Measurements from ENCODE around the gene ODF4.

GRCh38 chr17:8327303-8327649, 12.4 kb upstream of the ODF4 start:
- no peak for TF ChIP-seq CTCF (IDR thresholded peaks at IDR 0.05)
- no peak for TF ChIP-seq POLR2A (IDR thresholded peaks at IDR 0.05)

Measured in uterus (tissue), 2 donors.